ENCODE results near the gene STUB1. TPM values are rescaled to one million over a fixed set of nuclear protein-coding genes. Genes with fewer than 3 reads are reported as not detected.

Gene STUB1
- total and polyA plus RNA-seq, 2 donors (not counting 1 experiment from before 2014, with no cell fraction given): 94.6 to 133 TPM

GRCh38 chr16:717450-718245 lies 37.4 kb downstream of the STUB1 start:
- Histone ChIP-seq H3K4me3 (replicated peaks in 1 of 4; ENCODE audit: control extremely low read depth in 1 of 4, insufficient read depth in 1 of 4, low read depth in 3 of 4, low read length in 4 of 4) (no peak overlapping the region), H3K27ac (ENCODE audit: insufficient read depth, low read length) (no peak overlapping the region), H3K79me2 (ENCODE audit: control insufficient read depth, insufficient read depth, low read length) (no peaks in the 10 kb centered on the region), H3K4me2 (ENCODE audit: extremely low read depth, insufficient read depth, low read length) (no peak overlapping the region), H2AFZ (ENCODE audit: low read length) (no peak overlapping the region), H3K36me3 (ENCODE audit: control insufficient read depth, insufficient read depth, low read length) (no peaks in the 10 kb centered on the region), H3K27me3 (ENCODE audit: control insufficient read depth, insufficient read depth, low read length) (no peaks in the 10 kb centered on the region), H3K9me3 (ENCODE audit: control insufficient read depth, insufficient read depth, low read depth, low read length) (no peaks in the 10 kb centered on the region), H3K9ac (ENCODE audit: insufficient read depth, low read length) (no peak overlapping the region), H4K20me1 (ENCODE audit: control insufficient read depth, extremely low read depth, insufficient read depth, low read length) (no peaks in the 10 kb centered on the region), H3K4me1 (ENCODE audit: control insufficient read depth, extremely low read depth, insufficient read depth, low read length) (peaks cover 14% of the 10 kb centered on the region)
- no peak for TF ChIP-seq CTCF (conservative IDR thresholded peaks at IDR 0.05 in 1 of 2, IDR thresholded peaks at IDR 0.05 in 1 of 2; ENCODE audit: low read depth in 1 of 2, low read length in 2 of 2)
- DNase-seq (ENCODE audit: low read depth in 2 of 2): no peak

DNA sequence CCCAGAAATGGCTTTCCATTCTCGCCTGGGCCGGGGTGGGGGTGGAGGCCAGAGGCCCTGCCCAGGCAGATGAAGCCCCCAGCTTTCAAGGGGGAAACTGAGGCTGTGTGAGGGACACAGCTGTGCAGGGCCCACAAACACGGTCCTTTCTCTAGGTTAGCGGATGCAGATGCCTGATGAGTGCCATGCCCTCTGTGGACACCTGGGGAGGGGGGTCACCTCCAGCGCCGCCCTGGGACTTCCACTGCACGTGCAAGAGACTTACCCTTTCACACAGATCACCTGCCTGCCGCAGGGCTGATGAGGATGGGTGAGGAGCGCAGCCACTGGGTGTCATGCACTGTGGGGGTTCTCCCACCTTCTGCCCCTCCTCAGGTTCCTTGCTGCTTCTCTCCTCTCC lies 38.2 kb downstream of the STUB1 start:
- peaks cover 2% of the 10 kb centered on the region for H3K36me3 ChIP-seq (ENCODE audit: control insufficient read depth, insufficient read depth, low read length)
- no peaks in the 10 kb centered on the region for H3K9me3 ChIP-seq (ENCODE audit: control insufficient read depth, insufficient read depth, low read depth, low read length)
- no peaks in the 10 kb centered on the region for H3K27me3 ChIP-seq (ENCODE audit: control insufficient read depth, insufficient read depth, low read length)
- no peak overlapping the region for H2AFZ ChIP-seq (ENCODE audit: low read length)
- H3K27ac ChIP-seq (ENCODE audit: insufficient read depth, low read length): no peak overlapping the region
- no peak overlapping the region for H3K4me3 ChIP-seq (replicated peaks in 1 of 4; ENCODE audit: control extremely low read depth in 1 of 4, insufficient read depth in 1 of 4, low read depth in 3 of 4, low read length in 4 of 4)
- no peak overlapping the region for H3K9ac ChIP-seq (ENCODE audit: insufficient read depth, low read length)
- no peaks in the 10 kb centered on the region for H3K79me2 ChIP-seq (ENCODE audit: control insufficient read depth, insufficient read depth, low read length)
- H3K4me2 ChIP-seq (ENCODE audit: extremely low read depth, insufficient read depth, low read length): no peak overlapping the region
- no peak for DNase-seq (ENCODE audit: low read depth in 2 of 2)
- no peak for TF ChIP-seq CTCF (conservative IDR thresholded peaks at IDR 0.05 in 1 of 2, IDR thresholded peaks at IDR 0.05 in 1 of 2; ENCODE audit: low read depth in 1 of 2, low read length in 2 of 2)
- TF ChIP-seq EZH2 (IDR thresholded peaks at IDR 0.05; ENCODE audit: low read length, missing control alignments): no peak
- H3K4me1 ChIP-seq (ENCODE audit: control insufficient read depth, extremely low read depth, insufficient read depth, low read length): peaks cover 14% of the 10 kb centered on the region
- H4K20me1 ChIP-seq (ENCODE audit: control insufficient read depth, extremely low read depth, insufficient read depth, low read length): no peaks in the 10 kb centered on the region

DNA sequence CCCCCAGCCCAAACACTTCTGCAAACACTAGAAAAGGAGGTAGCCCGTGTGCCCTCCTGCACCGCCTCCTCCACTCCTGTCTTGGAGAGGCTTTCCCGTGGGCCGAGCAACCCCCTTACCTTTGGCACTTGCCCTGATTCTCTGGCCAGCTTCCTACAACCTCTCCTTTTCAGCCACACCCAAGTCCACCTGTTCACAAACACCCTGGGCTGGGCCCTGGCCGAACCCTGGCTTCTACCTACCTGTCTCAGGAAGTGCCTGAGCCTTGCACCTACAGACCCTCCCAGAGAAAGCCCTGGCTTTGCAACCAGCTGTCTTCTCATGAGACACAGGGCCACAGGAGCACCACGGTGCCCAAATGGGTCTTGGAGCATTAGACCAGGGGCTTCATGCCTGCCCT lies 38.7 kb downstream of the STUB1 start:
- no peak overlapping the region for H3K4me3 ChIP-seq (replicated peaks in 1 of 4; ENCODE audit: control extremely low read depth in 1 of 4, insufficient read depth in 1 of 4, low read depth in 3 of 4, low read length in 4 of 4)
- TF ChIP-seq CTCF (conservative IDR thresholded peaks at IDR 0.05 in 1 of 2, IDR thresholded peaks at IDR 0.05 in 1 of 2; ENCODE audit: low read depth in 1 of 2, low read length in 2 of 2) (no peak), EZH2 (IDR thresholded peaks at IDR 0.05; ENCODE audit: low read length, missing control alignments) (no peak)
- no peak overlapping the region for H3K4me2 ChIP-seq (ENCODE audit: extremely low read depth, insufficient read depth, low read length)
- no peak overlapping the region for H3K27ac ChIP-seq (ENCODE audit: insufficient read depth, low read length)
- no peak for DNase-seq (ENCODE audit: low read depth in 2 of 2)
- peaks cover 14% of the 10 kb centered on the region for H3K4me1 ChIP-seq (ENCODE audit: control insufficient read depth, extremely low read depth, insufficient read depth, low read length)
- no peaks in the 10 kb centered on the region for H4K20me1 ChIP-seq (ENCODE audit: control insufficient read depth, extremely low read depth, insufficient read depth, low read length)
- no peak overlapping the region for H2AFZ ChIP-seq (ENCODE audit: low read length)
- no peaks in the 10 kb centered on the region for H3K9me3 ChIP-seq (ENCODE audit: control insufficient read depth, insufficient read depth, low read depth, low read length)
- no peaks in the 10 kb centered on the region for H3K27me3 ChIP-seq (ENCODE audit: control insufficient read depth, insufficient read depth, low read length)
- no peak overlapping the region for H3K9ac ChIP-seq (ENCODE audit: insufficient read depth, low read length)
- H3K79me2 ChIP-seq (ENCODE audit: control insufficient read depth, insufficient read depth, low read length): no peaks in the 10 kb centered on the region
- H3K36me3 ChIP-seq (ENCODE audit: control insufficient read depth, insufficient read depth, low read length): peaks cover 2% of the 10 kb centered on the region

Data from fibroblast of lung (primary cell).